Mucosa of descending colon (tissue), 3 donors: ENCODE measurements around the gene KCNQ5. TPM values are rescaled to one million over a fixed set of nuclear protein-coding genes. Genes with fewer than 3 reads are reported as not detected.

Source experiments
- ATAC-seq: fragments of 200-7000 bp; cut with Tn5 transposase; one replicate; pipeline ENCODE4 v1.9.1; 2020; ENCODE audit warnings: mild to moderate bottlenecking, moderate library complexity
- DNase-seq, 3 donors: peaks; one replicate each; pipeline ENCODE4 v3.0.0-alpha.2; 2020
- H3K36me3 ChIP-seq: fragments of 200-600 bp; one replicate; pipeline ENCODE4 v1.8.0; 2021; ENCODE audit warnings: low read depth, mild to moderate bottlenecking
- H3K4me1 ChIP-seq: fragments of 200-600 bp; one replicate; pipeline ENCODE4 v1.8.0; 2021; ENCODE audit warnings: low read depth, mild to moderate bottlenecking
- H3K4me3 ChIP-seq: fragments of 200-600 bp; one replicate; pipeline ENCODE4 v1.8.0; 2021; ENCODE audit warnings: mild to moderate bottlenecking
- H3K9me3 ChIP-seq: fragments of 200-600 bp; one replicate; pipeline ENCODE4 v1.8.0; 2021; ENCODE audit warnings: mild to moderate bottlenecking
- intact Hi-C, 2 donors: fragments of 100-400 bp; cut with DNase I in 1 of 2; cut with micrococcal nuclease in 1 of 2; formaldehyde crosslinking; loops; one replicate each; pipeline versions ENCODE4 v1.11.0 to v1.11.1; 2022; cut with DNase I, micrococcal nuclease
- total RNA-seq, 3 donors: library from RNA; stranded (reverse); fragmentation: NEBNext Ultra II Directional in 2 of 3; extraction: Animal tissue kit (Norgen Biotek cat#: 25700) in 2 of 3; gene quantifications; one replicate each; pipeline versions ENCODE4 v1.2.1 to v1.2.4, GENCODE V29; 2021 to 2023
- TF ChIP-seq, protein P1 (sequence below): fragments of 200-600 bp; IDR thresholded peaks from one replicate; pipeline ENCODE4 v1.8.0; 2022; ENCODE audit warnings: antibody characterized with exemption, mild to moderate bottlenecking
- donor health status: DM: no; HTN: no; CAD: no; lungs with moderate emphysema.
- donor health status: DM: no; HTN: no; CAD: no.
- donor health status: DM: no; HTN: yes; CAD: no.

Gene KCNQ5
- total RNA-seq, 3 donors from 2014 or later: 0.14 to 2.3 (median 0.17) TPM

DNA sequence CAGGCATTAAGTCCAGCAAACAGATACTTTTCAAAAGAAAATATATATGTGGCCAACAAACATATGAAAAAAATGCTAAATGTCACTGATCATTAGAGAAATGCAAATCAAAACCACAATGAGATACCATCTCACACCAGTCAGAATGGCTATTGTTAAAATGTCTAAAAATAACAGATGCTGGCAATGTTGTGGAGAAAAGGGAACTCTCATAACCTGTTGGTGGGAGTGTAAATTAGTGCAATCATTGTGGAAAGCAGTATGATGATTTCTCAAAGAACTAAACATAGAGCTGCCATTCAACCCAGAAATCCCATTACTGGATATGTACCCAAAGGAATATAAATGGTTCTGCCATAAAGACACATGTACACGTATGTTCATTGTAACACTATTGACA is 20.6 kb downstream of the KCNQ5 start:
- ATAC-seq: no peak
- Histone ChIP-seq H3K9me3 (no peaks in the 10 kb centered on the region), H3K36me3 (no peaks in the 10 kb centered on the region), H3K4me3 (no peak overlapping the region), H3K4me1 (no peaks in the 10 kb centered on the region)
- intact Hi-C loops: no loop called here
- no peak for DNase-seq
- TF ChIP-seq, protein P1, sequence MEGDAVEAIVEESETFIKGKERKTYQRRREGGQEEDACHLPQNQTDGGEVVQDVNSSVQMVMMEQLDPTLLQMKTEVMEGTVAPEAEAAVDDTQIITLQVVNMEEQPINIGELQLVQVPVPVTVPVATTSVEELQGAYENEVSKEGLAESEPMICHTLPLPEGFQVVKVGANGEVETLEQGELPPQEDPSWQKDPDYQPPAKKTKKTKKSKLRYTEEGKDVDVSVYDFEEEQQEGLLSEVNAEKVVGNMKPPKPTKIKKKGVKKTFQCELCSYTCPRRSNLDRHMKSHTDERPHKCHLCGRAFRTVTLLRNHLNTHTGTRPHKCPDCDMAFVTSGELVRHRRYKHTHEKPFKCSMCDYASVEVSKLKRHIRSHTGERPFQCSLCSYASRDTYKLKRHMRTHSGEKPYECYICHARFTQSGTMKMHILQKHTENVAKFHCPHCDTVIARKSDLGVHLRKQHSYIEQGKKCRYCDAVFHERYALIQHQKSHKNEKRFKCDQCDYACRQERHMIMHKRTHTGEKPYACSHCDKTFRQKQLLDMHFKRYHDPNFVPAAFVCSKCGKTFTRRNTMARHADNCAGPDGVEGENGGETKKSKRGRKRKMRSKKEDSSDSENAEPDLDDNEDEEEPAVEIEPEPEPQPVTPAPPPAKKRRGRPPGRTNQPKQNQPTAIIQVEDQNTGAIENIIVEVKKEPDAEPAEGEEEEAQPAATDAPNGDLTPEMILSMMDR: no peak

DNA sequence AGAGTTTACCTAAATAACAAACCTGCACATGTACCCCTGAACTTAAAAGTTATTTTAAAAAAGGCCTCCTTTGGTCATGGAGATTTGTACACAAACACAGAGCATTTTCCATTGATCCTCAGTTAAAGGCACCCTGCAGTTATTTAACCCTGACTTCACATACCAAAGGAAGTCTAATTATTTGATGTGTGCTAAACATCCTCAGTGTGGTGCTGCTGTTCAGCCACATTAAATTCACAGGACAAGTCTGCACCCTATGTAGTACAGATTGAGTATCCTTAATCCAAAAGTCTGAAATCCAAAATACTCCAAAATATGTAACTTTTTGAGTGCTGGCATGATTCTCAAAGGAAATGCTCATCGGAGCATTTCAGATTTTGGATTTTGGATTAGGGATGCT is 21.4 kb downstream of the KCNQ5 start:
- Histone ChIP-seq H3K36me3 (no peaks in the 10 kb centered on the region), H3K4me1 (no peaks in the 10 kb centered on the region), H3K4me3 (no peak overlapping the region), H3K9me3 (no peaks in the 10 kb centered on the region)
- TF ChIP-seq, protein P1: no peak
- intact Hi-C loops: no loop called here
- DNase-seq (no peak), ATAC-seq (no peak)

DNA sequence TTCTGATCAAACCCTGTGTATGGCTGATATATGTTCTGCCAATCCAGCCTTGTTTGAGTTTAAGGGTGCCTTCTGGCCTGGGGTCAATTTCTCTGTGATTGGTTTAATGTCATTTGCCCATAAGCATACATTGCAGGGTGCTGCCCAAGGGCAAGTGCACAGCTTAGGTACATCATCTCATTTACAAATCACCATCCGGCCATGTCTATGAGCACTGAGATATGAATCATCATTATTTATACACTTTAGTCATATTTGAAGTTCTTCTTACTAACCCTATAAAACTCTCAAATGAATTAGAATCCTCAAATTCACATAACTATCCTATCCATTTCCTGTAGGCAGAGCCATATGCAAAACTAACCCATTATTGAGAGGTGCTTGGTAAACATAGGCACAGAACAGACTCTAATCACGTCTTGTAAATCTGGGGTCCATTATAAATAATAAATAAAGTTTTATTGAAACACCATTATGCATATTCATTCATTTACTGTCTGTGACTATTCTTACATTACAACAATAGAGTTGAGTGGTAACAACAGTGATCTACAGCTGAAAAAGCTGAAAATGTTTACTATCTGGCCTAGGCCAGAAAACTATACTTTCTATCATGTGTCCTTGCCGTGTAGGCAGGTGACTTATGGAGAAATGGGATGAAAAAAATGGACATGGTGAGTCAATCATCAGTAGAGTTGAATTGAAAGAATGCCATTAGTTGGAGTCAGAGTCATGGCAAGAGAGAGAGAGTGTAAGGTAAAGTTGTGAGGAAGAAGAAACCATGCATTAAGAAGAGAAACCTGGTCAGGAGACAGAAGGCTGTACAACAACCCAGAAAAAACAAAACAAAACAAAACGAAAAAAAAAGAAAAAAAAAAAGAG is 25.0 kb downstream of the KCNQ5 start:
- TF ChIP-seq, protein P1: no peak
- DNase-seq (no peak), ATAC-seq (no peak)
- H3K9me3 ChIP-seq: no peaks in the 10 kb centered on the region
- H3K4me3 ChIP-seq: no peak overlapping the region
- H3K36me3 ChIP-seq: no peaks in the 10 kb centered on the region
- no peaks in the 10 kb centered on the region for H3K4me1 ChIP-seq
- intact Hi-C loops: no loop called here

DNA sequence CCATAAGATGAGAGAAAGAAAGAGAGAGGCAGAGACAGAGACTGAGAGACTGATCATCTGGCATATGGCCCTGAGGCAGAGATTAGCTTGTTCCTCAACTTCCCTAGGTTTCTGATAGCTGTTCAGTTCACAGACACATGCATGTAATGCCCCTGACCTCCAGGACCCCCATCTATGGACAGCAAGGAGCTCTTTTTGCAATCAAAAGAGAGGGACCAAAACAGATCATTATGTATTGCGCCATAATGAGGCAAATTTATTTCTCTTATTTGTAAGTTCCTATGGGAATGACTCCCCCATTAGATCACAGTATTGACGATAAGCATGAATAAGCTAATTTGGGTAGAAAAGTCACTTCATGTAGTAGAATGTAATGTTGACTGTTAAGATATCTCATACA is 25.6 kb downstream of the KCNQ5 start:
- Histone ChIP-seq H3K4me1 (no peaks in the 10 kb centered on the region), H3K9me3 (no peaks in the 10 kb centered on the region), H3K36me3 (no peaks in the 10 kb centered on the region), H3K4me3 (no peak overlapping the region)
- ATAC-seq: no peak
- TF ChIP-seq, protein P1: no peak
- intact Hi-C loops: no loop called here
- DNase-seq: no peak

DNA sequence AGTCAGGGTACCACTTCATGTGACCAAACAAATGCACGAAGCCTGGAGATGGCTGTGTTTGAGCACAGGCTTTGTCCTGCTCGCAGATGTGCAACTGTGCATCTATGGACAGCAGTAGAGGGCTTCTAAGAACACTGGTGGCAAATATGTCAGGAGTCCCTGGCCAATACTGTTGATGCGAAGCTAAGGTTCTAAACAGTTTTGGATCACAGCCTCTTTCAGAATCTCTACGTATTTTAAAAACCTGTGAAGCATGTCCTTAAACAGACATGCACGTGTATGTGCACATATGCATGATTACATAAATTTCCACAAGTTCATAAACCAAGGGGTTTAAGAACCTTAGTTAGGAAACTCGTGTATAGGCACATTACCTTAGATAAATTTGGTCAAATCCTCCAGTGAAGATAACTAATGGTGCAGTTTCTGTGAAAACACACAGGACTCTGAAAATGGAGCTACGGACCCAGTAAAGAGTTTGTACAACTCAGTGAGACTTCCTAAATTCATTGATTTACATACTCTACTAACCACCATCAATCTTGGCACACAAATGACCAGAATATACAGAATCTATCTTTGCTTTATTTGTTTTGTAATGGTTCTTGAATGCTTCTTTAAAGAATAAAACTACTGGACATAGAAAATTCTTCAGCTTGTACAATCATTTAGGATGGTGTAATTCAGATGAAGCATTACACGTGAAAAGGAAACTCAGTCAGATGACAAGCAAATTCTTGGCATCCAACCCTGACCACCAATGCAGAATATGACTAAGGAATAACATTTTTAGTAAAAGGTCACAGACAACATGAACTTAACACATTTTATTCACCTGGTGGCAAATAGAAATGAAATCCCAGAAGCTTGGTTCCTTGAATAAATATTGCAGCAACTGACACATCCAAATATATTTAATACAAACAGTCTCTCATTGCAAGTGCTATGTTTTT is 27.4 kb downstream of the KCNQ5 start:
- Histone ChIP-seq H3K4me3 (no peak overlapping the region), H3K9me3 (no peaks in the 10 kb centered on the region), H3K36me3 (no peaks in the 10 kb centered on the region), H3K4me1 (no peaks in the 10 kb centered on the region)
- DNase-seq (no peak), ATAC-seq (no peak)
- TF ChIP-seq, protein P1: no peak
- intact Hi-C loops: no loop called here
